Forelimb muscle (tissue), 1 donor: ENCODE results near the gene AGBL4. TPM values are rescaled to one million over a fixed set of nuclear protein-coding genes. Genes with fewer than 3 reads are reported as not detected.

Experiments used
- DNase-seq: peaks from one replicate; pipeline ENCODE4 v3.0.0-alpha.2; 2013; ENCODE audit warnings: low read depth
- polyA plus RNA-seq: library from polyadenylated mRNA; unstranded; fragments of 120-200 nt; gene quantifications from one replicate; pipeline ENCODE4 v1.2.1, GENCODE V29; 2013; ENCODE audit not compliant: insufficient read length

AGBL4 gene
- polyA plus RNA-seq, 1 donor, result 0.15 TPM

- DNase-seq, result no peak
These were observed 838.2 kb downstream of the AGBL4 start for GRCh38 chr1:49185450-49185980.

GRCh38 chr1:49183489-49183888, 840.3 kb downstream of the AGBL4 start:
- no peak for DNase-seq

GRCh38 chr1:49181033-49181432, 842.7 kb downstream of the AGBL4 start:
- DNase-seq, result no peak

DNA sequence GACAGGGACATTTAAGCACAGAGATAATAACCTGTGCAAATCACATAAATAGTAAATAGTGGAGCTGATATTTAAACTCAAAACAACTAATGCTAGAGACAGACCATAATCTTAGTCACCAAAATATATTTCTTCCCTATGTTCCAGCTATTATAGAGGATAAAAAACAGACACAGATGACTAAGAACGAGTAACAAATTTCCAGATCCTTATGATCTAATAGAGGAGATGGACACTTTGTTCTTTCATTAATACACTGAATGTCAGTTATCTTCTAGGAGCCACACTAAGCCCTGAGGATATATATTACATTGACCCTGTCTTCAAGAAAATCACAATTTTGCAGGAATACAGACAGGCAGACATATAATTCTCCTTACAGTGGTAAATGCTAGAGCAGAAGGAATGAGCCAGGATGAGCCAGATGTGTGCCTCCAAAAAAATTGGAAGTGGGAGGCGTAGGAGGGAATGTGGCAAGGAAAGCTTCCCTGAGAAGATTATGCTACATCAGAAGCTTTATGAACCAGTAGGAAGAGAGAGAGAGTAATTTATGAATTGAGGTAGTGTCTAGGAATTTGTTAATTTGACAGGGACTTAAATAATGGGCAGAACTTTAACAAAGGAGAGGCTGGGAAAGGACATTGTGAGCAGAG, 851.7 kb downstream of the AGBL4 start:
- no peak for DNase-seq

DNA sequence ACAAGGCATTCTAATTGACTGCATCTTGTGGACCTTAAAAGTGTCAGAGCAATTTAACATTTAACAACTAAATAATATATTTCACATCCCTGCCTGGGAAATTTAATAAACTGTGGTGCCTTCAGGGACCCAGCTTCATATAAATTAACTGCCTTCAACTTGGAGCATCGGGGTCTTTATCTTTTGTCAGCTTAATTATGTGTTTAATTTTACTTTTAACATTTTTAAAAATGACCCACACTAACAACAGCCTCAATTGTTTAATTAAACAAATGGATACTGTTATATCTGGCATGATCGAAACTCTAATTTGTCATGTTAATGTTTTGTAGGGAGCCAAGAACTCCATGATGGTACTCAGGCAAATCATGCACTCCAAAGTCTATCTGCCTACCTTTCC, 857.7 kb downstream of the AGBL4 start:
- DNase-seq, result no peak

GRCh38 chr1:49163031-49163430, 860.7 kb downstream of the AGBL4 start:
- no peak for DNase-seq

GRCh38 chr1:49160677-49161076, 863.1 kb downstream of the AGBL4 start:
- no peak for DNase-seq

DNA sequence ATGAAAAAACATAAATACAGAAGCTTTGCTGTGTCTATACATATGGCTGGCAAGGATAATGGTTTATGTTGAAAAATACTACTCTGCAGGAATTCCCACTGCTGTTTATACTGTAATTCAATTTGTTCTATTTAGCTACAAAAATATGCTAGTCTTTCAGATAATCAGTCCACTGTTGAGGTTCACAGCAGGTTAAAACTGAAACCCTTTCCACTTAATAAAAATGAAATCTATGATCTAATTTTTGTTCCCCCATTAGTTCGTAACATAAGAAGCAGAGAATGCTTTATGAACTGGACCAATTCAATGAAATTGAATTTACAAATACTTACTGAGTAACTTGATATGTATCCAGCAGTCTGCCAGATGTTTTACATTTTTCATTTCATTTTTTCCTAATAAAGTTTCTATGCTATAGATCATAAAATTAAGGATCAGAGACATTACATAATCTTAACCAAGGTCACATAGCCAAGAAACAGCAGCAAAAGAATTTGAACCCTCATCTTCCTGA, 887.0 kb downstream of the AGBL4 start:
- no peak for DNase-seq

DNA sequence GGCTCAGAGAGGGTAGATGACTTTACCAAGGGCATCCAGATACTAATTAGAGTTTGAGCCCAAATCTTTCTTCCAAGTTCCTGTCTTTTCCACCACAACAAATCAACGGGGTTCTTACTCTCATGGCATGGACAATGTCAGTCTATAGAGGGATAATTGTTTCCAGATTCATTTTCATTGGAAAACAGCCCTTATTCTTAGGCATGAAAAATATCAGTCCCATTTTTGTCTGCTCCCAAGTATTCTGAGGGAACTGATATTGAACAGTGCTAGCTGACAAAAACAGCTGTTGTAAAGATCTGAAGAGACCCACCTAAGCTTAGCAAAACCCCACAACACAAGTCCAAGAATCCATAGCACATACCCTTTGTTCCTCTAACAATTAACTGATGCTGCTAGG, 898.0 kb downstream of the AGBL4 start:
- DNase-seq, result no peak

GRCh38 chr1:49111931-49112330, 911.8 kb downstream of the AGBL4 start:
- DNase-seq, result no peak

DNA sequence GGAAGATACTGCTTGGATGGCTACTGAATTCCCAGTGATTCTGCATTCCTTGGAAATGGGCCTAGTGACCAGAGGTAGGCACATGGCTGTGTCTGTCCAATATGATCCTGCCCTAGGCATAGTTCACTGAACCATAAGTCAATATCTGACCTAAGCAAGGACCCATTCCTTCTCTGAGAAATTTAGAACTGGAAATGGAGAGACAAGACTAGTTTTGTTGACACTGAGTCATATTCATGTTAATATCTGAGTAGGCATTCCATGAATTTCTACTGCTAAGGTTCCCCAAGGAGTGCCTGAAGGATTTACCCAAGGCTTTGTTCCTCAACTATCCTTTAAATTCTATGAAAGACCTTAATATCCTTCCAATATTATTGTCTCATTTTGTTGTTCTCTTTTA, 917.3 kb downstream of the AGBL4 start:
- DNase-seq, result no peak

GRCh38 chr1:49104575-49104974, 919.2 kb downstream of the AGBL4 start:
- no peak for DNase-seq

DNA sequence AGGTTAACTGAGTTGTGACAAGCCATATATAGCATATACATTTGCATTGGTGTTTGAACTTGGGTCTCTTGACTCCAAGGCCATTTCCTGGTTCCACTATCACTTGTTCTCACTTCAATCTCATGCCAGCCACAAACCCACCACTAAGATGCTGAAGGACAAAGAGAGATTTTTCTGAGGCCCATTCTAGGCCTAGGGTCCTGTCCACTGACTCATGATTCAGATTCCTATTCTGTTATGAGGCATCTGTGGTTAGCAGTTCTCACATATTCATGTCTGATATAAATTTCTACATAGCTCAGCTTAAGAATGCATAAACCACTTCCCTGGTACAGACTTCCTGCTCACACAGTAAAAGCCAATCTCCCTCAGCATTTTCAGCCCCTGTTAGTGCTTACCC, 921.0 kb downstream of the AGBL4 start:
- no peak for DNase-seq

DNA sequence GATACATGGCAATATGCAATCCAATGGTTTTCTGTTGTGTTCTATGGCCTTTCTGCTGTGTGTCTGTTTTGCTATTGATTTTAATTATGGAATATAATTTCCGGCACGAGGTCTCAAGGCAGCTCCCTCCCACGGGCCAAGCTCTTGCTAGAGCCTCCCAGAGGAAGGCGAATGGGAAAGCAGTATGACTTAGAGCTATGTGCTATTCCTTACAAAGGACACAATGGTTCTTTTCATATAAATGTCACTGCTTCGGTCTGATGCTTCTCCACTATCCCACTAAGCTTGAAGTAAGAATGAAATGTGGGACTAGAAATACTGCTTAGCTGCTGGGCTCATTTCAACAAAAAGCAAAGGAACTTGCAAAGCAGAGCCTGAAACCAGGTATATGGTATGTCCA, 924.9 kb downstream of the AGBL4 start:
- DNase-seq, result no peak

GRCh38 chr1:49086327-49086726, 937.4 kb downstream of the AGBL4 start:
- DNase-seq, result no peak

- no peak for DNase-seq
These were observed 938.7 kb downstream of the AGBL4 start for GRCh38 chr1:49085079-49085478.

- no peak for DNase-seq
These were observed 963.0 kb downstream of the AGBL4 start for GRCh38 chr1:49060766-49061165.

- DNase-seq, result no peak
These were observed 964.7 kb downstream of the AGBL4 start for GRCh38 chr1:49059087-49059486.

- DNase-seq, result no peak
These were observed 971.7 kb downstream of the AGBL4 start for GRCh38 chr1:49052102-49052501.

DNA sequence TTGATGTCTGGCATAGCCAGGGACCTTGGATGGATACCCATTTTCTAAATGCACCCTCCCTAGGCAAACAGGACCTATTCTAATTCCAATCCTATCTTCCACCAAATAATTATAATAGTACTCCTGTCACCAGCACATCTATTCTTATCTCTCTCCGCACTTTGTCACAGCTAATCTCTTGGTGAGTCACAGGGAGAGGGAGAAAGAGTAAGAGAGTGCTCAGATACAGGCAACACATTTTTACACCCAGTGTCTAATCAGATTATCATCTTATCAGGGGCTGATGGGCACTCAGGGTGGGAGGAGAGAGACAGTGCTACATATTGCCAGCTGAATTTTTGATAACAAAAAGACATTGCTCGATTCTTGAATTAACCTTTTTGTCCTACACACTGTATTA, 972.1 kb downstream of the AGBL4 start:
- DNase-seq, result no peak

DNA sequence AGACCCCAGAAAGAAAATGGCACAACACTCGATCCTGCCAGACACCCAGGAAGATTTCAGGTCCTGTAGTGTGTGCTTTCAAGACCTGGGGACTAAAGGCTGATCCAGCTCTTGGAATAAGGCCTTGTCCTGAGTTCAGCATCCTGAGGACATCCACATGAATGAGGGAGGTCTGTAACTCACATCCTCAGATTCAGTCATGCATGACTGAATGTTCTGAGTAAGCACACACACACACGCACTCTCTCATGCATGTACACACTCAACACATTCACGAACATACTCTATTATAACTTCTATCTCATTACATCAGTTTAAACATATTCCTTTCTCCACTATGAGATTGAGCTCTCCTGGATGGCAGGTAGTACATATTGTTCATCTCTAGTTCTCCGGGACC, 973.7 kb downstream of the AGBL4 start:
- DNase-seq, result no peak

GRCh38 chr1:49048188-49048587, 975.6 kb downstream of the AGBL4 start:
- no peak for DNase-seq

DNA sequence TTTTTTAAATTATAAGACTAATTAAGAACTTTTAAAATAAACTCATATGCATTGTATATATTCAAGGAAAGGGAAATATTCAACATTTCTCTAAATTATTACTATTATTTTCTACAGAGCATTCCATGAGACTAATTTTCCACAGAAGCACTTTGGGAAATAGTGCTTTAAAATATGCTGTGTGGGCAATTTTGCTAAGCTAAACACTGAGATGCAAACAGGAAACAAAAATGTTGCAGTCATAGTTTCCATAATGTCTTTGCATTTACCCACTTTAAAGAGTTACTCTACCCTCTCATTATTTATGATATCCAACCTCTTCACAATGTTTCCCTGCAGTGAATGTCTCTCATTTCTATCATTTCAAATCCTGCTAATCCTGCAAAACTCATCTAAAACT, 977.4 kb downstream of the AGBL4 start:
- no peak for DNase-seq

DNA sequence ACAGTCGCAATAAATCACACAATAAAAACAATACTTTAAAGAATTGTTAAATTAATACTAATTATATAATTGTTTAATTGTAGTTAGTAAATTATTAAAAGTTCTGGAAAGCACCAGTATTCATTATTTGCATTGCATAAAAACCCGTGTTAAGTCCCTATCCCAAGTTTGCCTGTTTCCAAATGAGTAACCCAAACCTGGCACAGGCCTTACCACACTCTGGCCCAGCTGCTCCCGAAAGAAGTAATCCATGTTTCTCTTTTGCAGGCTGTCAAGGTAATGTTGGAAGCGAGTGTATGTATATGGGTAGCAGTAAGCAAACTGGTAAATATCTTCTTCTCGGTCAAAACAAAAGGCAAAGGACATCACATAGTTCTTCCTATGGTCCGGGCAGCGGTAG, 978.4 kb downstream of the AGBL4 start:
- no peak for DNase-seq
